Measurements from ENCODE around the gene SLX4IP. TPM values are rescaled to one million over a fixed set of nuclear protein-coding genes. Genes with fewer than 3 reads are reported as not detected.
"Not testable (repeated sequence)": the region's sequence is repeated elsewhere in the genome, so short reads cannot be mapped to it uniquely, and the experiment has no call there.

The SLX4IP gene
- total RNA-seq, result 10 to 100 TPM in 1 of 8 experiments, 1 to 10 TPM in 7; 5.9 to 13.2 (median 7.3) TPM

GRCh38 chr20:10434832-10435812 lies at the start of gene SLX4IP:
Gene SLX4IP, plus strand, starts transcription at chr20:10435305. Its CDS starts 22,900 bp downstream, at chr20:10458205.
- H3K27ac ChIP-seq, result peak within 1 kb of the TSS; percentile 38 to 88
- peak within 1 kb of the TSS; percentile 58 to 91 (median 80) for H3K4me3 ChIP-seq
- H3K4me1 ChIP-seq (replicated peaks in 1 of 2), result peaks cover 5 to 10% of the 10 kb centered on the region in 2 donors
- 0 to 7% (median 5%) methylated on average over 2 to 22 of the region's 32 CpGs for WGBS, 10 experiments
- in situ Hi-C loops (cut with MboI; ENCODE audit: low pct_unique_long_range_greater_than_20kb in 2 of 9, low sequenced_read_pairs in 9 of 9, unreplicated experiment in 9 of 9), result loop anchor here in 3 of 9 experiments (10.0 to 25.0 kb wide), 4 partner anchors 448 to 1023 kb away; no protein-coding TSS in a partner anchor
- peak; percentile 58 to 74 (median 70) for ATAC-seq (replicated peaks in 6 of 8)

- H3K4me3 ChIP-seq, result no peak overlapping the region
- no peaks in the 10 kb centered on the region for H3K4me1 ChIP-seq (replicated peaks in 1 of 2)
- no peak overlapping the region for H3K27ac ChIP-seq
- 20 to 100% (median 89%) methylated on average over 2 to 4 of the region's 4 CpGs for WGBS, 10 experiments
- no peak for ATAC-seq (replicated peaks in 6 of 8)
- in situ Hi-C loops (cut with MboI; ENCODE audit: low pct_unique_long_range_greater_than_20kb in 2 of 9, low sequenced_read_pairs in 9 of 9, unreplicated experiment in 9 of 9), result no loop called here
These were observed 49.1 kb upstream of the SLX4IP start for GRCh38 chr20:10385850-10386544.

- no peak overlapping the region for H3K27ac ChIP-seq
- ATAC-seq (replicated peaks in 6 of 8), result no peak
- WGBS, 10 experiments, result 44 to 100% (median 90%) methylated on average over 1 to 4 of the region's 4 CpGs
- no peak overlapping the region for H3K4me3 ChIP-seq
- in situ Hi-C loops (cut with MboI; ENCODE audit: low pct_unique_long_range_greater_than_20kb in 2 of 9, low sequenced_read_pairs in 9 of 9, unreplicated experiment in 9 of 9), result no loop called here
- no peaks in the 10 kb centered on the region for H3K4me1 ChIP-seq (replicated peaks in 1 of 2)
These were observed 47.4 kb upstream of the SLX4IP start for GRCh38 chr20:10387686-10388085.

- 37 to 96% (median 73%) methylated on average over 1 to 4 of the region's 4 CpGs for WGBS, 10 experiments
These were observed 46.5 kb upstream of the SLX4IP start for GRCh38 chr20:10388597-10388996.

GRCh38 chr20:10390709-10391108 lies 44.4 kb upstream of the SLX4IP start:
- no peak overlapping the region for H3K4me3 ChIP-seq
- no peak for ATAC-seq (replicated peaks in 6 of 8)
- H3K4me1 ChIP-seq (replicated peaks in 1 of 2), result no peaks in the 10 kb centered on the region
- H3K27ac ChIP-seq, result no peak overlapping the region
- 29 to 100% (median 86%) methylated on average over 1 to 2 of the region's 2 CpGs; no CpG with 5 or more reads in 3 of the 10 experiments for WGBS, 10 experiments
- in situ Hi-C loops (cut with MboI; ENCODE audit: low pct_unique_long_range_greater_than_20kb in 2 of 9, low sequenced_read_pairs in 9 of 9, unreplicated experiment in 9 of 9), result no loop called here

More at GRCh38 chr20:10388597-10388996, 46.5 kb upstream of the SLX4IP start:
- in situ Hi-C loops (cut with MboI; ENCODE audit: low pct_unique_long_range_greater_than_20kb in 2 of 9, low sequenced_read_pairs in 9 of 9, unreplicated experiment in 9 of 9), result no loop called here
- ATAC-seq (replicated peaks in 6 of 8), result peak in 4 of 8 experiments; percentile 36 to 66 (median 42)
- Histone ChIP-seq H3K4me3 (no peak overlapping the region), H3K4me1 (replicated peaks in 1 of 2) (no peaks in the 10 kb centered on the region), H3K27ac (no peak overlapping the region)

- H3K4me1 ChIP-seq (replicated peaks in 1 of 2); H3K27ac ChIP-seq; ATAC-seq (replicated peaks in 6 of 8); H3K4me3 ChIP-seq; in situ Hi-C loops (cut with MboI; ENCODE audit: low pct_unique_long_range_greater_than_20kb in 2 of 9, low sequenced_read_pairs in 9 of 9, unreplicated experiment in 9 of 9): not testable (repeated sequence)
- no CpG with 5 or more reads among the region's 32 CpGs for WGBS, 10 experiments
These were observed 40.4 kb upstream of the SLX4IP start for GRCh38 chr20:10394752-10395151.

- no peak overlapping the region for H3K4me3 ChIP-seq
- in situ Hi-C loops (cut with MboI; ENCODE audit: low pct_unique_long_range_greater_than_20kb in 2 of 9, low sequenced_read_pairs in 9 of 9, unreplicated experiment in 9 of 9), result no loop called here
- no peak for ATAC-seq (replicated peaks in 6 of 8)
- H3K27ac ChIP-seq, result no peak overlapping the region
- no peaks in the 10 kb centered on the region for H3K4me1 ChIP-seq (replicated peaks in 1 of 2)
- 45 to 71% (median 65%) methylated on average over 2 to 3 of the region's 3 CpGs; no CpG with 5 or more reads in 5 of the 10 experiments for WGBS, 10 experiments
These were observed 36.2 kb upstream of the SLX4IP start for GRCh38 chr20:10398834-10399369.

GRCh38 chr20:10402938-10403608 lies 32.0 kb upstream of the SLX4IP start:
- H3K4me1 ChIP-seq (replicated peaks in 1 of 2), result no peaks in the 10 kb centered on the region
- no peak overlapping the region for H3K27ac ChIP-seq
- no peak for ATAC-seq (replicated peaks in 6 of 8)
- 40 to 100% (median 85%) methylated on average over 1 to 3 of the region's 3 CpGs; no CpG with 5 or more reads in 2 of the 10 experiments for WGBS, 10 experiments
- H3K4me3 ChIP-seq, result no peak overlapping the region
- in situ Hi-C loops (cut with MboI; ENCODE audit: low pct_unique_long_range_greater_than_20kb in 2 of 9, low sequenced_read_pairs in 9 of 9, unreplicated experiment in 9 of 9), result loop anchor here in 2 of 9 experiments (25.0 kb wide), 1 partner anchor 416 kb away; no protein-coding TSS in a partner anchor

GRCh38 chr20:10404023-10404628 lies 31.0 kb upstream of the SLX4IP start:
- in situ Hi-C loops (cut with MboI; ENCODE audit: low pct_unique_long_range_greater_than_20kb in 2 of 9, low sequenced_read_pairs in 9 of 9, unreplicated experiment in 9 of 9), result loop anchor here in 2 of 9 experiments (25.0 kb wide), 1 partner anchor 417 kb away; no protein-coding TSS in a partner anchor
- WGBS, 10 experiments, result 67 to 100% (median 90%) methylated on average over 1 to 2 of the region's 2 CpGs; no CpG with 5 or more reads in 2 of the 10 experiments
- H3K4me1 ChIP-seq (replicated peaks in 1 of 2), result no peaks in the 10 kb centered on the region
- no peak for ATAC-seq (replicated peaks in 6 of 8)
- H3K27ac ChIP-seq, result no peak overlapping the region
- no peak overlapping the region for H3K4me3 ChIP-seq

- H3K27ac ChIP-seq, result no peak overlapping the region
- no peaks in the 10 kb centered on the region for H3K4me1 ChIP-seq (replicated peaks in 1 of 2)
- in situ Hi-C loops (cut with MboI; ENCODE audit: low pct_unique_long_range_greater_than_20kb in 2 of 9, low sequenced_read_pairs in 9 of 9, unreplicated experiment in 9 of 9), result loop anchor here in 2 of 9 experiments (25.0 kb wide), 1 partner anchor 418 kb away; no protein-coding TSS in a partner anchor
- no peak overlapping the region for H3K4me3 ChIP-seq
- 76 to 100% (median 92%) methylated on average over 1 to 4 of the region's 4 CpGs for WGBS, 10 experiments
- ATAC-seq (replicated peaks in 6 of 8), result no peak
These were observed 30.1 kb upstream of the SLX4IP start for GRCh38 chr20:10404959-10405530.

- peak in 4 of 8 experiments; percentile 43 to 92 (median 84) for ATAC-seq (replicated peaks in 6 of 8)
- Histone ChIP-seq H3K27ac (no peak overlapping the region), H3K4me3 (no peak overlapping the region), H3K4me1 (replicated peaks in 1 of 2) (no peaks in the 10 kb centered on the region)
- 0 to 100% (median 75%) methylated on average over 1 to 2 of the region's 2 CpGs; no CpG with 5 or more reads in 1 of the 10 experiments for WGBS, 10 experiments
- in situ Hi-C loops (cut with MboI; ENCODE audit: low pct_unique_long_range_greater_than_20kb in 2 of 9, low sequenced_read_pairs in 9 of 9, unreplicated experiment in 9 of 9), result loop anchor here in 2 of 9 experiments (25.0 kb wide), 1 partner anchor 421 kb away; no protein-coding TSS in a partner anchor
These were observed 26.8 kb upstream of the SLX4IP start for GRCh38 chr20:10408108-10408813.
